Lower leg skin (tissue), 3 donors: Measurements from ENCODE around the gene ENSA.

ENCODE experiments used
- CTCF ChIP-seq, 3 donors: fragments of 450-650 bp; IDR thresholded peaks; one replicate each; pipeline ENCODE4 v1.5.1; 2016; ENCODE audit warnings: antibody characterized with exemption in 3 of 3, mild to moderate bottlenecking in 3 of 3, moderate library complexity in 2 of 3
- POLR2A ChIP-seq, 2 donors: fragments of 450-650 bp; IDR thresholded peaks; one replicate each; pipeline ENCODE4 v1.6.1; 2016 to 2017; ENCODE audit warnings: antibody characterized with exemption in 2 of 2, mild to moderate bottlenecking in 1 of 2, moderate library complexity in 1 of 2

- no peak for TF ChIP-seq CTCF (IDR thresholded peaks at IDR 0.05)
- no peak for TF ChIP-seq POLR2A (IDR thresholded peaks at IDR 0.05)
Observed at GRCh38 chr1:150610576-150610975, 18.8 kb downstream of the ENSA start.
